A673 (cell line): Measurements from ENCODE around the gene ACD.

ENCODE experiments used
- EZH2 ChIP-seq: fragments of 200-600 bp; sonication (generic); IDR thresholded peaks from 2 replicates; pipeline ENCODE4 v1.6.1; 2017; ENCODE audit warnings: borderline replicate concordance, low read depth, mild to moderate bottlenecking, mixed read lengths, antibody characterized with exemption, low read length; ENCODE audit not compliant: poor library complexity, severe bottlenecking
- TF ChIP-seq, protein P1 (sequence below): fragments of 300-800, 200-600 bp; sonication (generic); conservative IDR thresholded peaks from 2 replicates; pipeline ENCODE4 v1.5.1; 2017; ENCODE audit warnings: low read depth, mild to moderate bottlenecking, antibody characterized with exemption, low read length, moderate library complexity, mixed read lengths

GRCh38 chr16:67648088-67648763 is 11.8 kb downstream of the ACD start:
- TF ChIP-seq, protein P1, sequence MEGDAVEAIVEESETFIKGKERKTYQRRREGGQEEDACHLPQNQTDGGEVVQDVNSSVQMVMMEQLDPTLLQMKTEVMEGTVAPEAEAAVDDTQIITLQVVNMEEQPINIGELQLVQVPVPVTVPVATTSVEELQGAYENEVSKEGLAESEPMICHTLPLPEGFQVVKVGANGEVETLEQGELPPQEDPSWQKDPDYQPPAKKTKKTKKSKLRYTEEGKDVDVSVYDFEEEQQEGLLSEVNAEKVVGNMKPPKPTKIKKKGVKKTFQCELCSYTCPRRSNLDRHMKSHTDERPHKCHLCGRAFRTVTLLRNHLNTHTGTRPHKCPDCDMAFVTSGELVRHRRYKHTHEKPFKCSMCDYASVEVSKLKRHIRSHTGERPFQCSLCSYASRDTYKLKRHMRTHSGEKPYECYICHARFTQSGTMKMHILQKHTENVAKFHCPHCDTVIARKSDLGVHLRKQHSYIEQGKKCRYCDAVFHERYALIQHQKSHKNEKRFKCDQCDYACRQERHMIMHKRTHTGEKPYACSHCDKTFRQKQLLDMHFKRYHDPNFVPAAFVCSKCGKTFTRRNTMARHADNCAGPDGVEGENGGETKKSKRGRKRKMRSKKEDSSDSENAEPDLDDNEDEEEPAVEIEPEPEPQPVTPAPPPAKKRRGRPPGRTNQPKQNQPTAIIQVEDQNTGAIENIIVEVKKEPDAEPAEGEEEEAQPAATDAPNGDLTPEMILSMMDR: no peak
- peak; percentile 70 for TF ChIP-seq EZH2
